Renal pelvis (tissue), 4 donors: ENCODE results near the gene HHATL. TPM values are rescaled to one million over a fixed set of nuclear protein-coding genes. Genes with fewer than 3 reads are reported as not detected.

Experiments
- DNase-seq: peaks from one replicate; pipeline ENCODE4 v3.0.0-alpha.2; 2013
- polyA plus RNA-seq, 3 donors: library from polyadenylated mRNA; unstranded; fragments of 120-200 nt; gene quantifications; one replicate each; pipeline ENCODE4 v1.2.1, GENCODE V29; 2013; ENCODE audit not compliant: insufficient read length in 3 of 3

Gene HHATL
- polyA plus RNA-seq, 3 donors, result 0.48 to 1.3 (median 0.54) TPM

GRCh38 chr3:42652611-42653302 is 49.8 kb downstream of the HHATL start:
- no peak for DNase-seq

GRCh38 chr3:42652251-42652610 is 50.4 kb downstream of the HHATL start:
- DNase-seq, result no peak

DNA sequence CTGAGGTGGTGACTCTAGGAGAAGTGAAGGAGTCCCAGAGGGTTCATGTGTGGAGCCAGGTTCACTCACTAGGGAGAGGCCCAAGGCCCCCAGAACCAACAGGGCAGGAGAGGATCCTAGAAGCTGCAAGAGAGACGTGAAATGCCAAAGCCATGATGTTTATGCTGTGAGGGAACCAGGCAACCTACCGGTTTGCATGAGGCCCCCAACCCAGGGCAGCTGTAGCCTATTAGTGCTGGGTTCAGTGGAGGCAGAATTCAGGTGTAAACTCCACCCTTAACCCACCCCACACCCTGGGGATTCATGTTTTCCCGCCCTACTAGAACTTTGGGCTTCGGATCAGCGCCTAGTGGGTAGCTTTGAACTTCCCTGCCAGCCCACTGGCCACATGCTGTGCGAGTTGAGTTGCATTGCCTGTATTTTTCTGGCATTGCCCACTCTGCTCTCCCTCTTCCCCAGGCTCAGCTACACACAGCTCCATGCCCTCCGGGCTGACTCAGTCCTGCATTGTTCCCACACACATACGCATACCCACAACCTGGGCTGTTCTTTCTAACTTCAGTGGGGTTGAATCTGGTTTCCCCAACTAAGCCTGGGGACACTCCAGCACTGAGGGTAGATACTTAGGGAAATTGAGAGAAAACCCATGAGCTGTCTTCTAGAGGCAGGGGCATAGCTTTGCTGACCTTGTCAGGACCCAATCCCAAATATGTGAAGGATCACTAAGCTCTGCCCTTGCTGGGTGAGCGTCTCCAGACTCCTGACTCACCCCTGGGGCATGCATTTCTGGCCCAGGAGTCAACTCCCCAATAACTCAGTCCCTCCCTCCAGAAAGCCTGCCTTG is 51.1 kb downstream of the HHATL start:
- no peak for DNase-seq

DNA sequence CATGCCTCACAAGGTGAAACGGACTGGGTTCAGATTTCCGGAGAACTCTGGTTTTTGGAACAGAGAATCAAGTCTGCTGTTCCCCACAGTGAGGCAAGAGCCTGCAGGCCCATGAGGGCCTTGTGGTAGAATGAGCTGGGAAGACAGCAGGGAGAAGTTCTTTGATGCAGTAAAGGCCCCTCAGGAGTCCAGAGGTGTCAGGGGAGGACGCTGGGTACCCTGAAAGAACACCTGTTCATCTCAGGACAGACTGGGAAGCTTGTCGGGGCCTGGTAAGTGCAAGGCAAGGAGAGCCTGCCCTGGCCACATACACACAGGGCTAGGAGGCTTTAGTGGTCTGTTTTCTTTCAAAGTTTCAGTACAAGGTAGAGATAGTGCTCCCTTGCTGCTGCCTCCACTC is 52.8 kb downstream of the HHATL start:
- no peak for DNase-seq

- DNase-seq, result no peak
Measured at GRCh38 chr3:42649006-42649405, 53.6 kb downstream of the HHATL start.

GRCh38 chr3:42647821-42648459 is 54.7 kb downstream of the HHATL start:
- DNase-seq, result no peak

Other genes with a start within 250 kb of the HHATL start
- gene VIPR1, start 200.2 kb downstream of the HHATL start, polyA plus RNA-seq, result 1 to 10 TPM; 1.5 to 3.2 (median 2.0) TPM
- 10 to 100 TPM; 38.3 to 47.5 (median 44.7) TPM for gene SEC22C, start 120.8 kb downstream of the HHATL start, polyA plus RNA-seq
- gene SS18L2, start 111.9 kb downstream of the HHATL start, polyA plus RNA-seq, result 10 to 100 TPM; 22.6 to 25.8 (median 24.2) TPM
- gene NKTR, start 102.1 kb downstream of the HHATL start, polyA plus RNA-seq, result 100 to 1,000 TPM in 2 of 3 donors, 10 to 100 TPM in 1; 71.6 to 188 (median 171) TPM
- 10 to 100 TPM; 16.8 to 19.3 (median 17.2) TPM for gene ZBTB47, start 49.1 kb downstream of the HHATL start, polyA plus RNA-seq
- gene KLHL40, start 17.3 kb downstream of the HHATL start, polyA plus RNA-seq, result under 1 TPM in 1 of 3 donors, not detected in 2; 0.07 TPM
- 1 to 10 TPM; 2.4 to 3.9 (median 3.6) TPM for gene CCDC13, start 70.5 kb upstream of the HHATL start, polyA plus RNA-seq
- 100 to 1,000 TPM; 132 to 145 (median 136) TPM for gene HIGD1A, start 101.7 kb upstream of the HHATL start, polyA plus RNA-seq
- 1 to 10 TPM; 2.4 to 4.3 (median 3.2) TPM for gene ACKR2, start 106.6 kb upstream of the HHATL start, polyA plus RNA-seq
- gene CYP8B1, start 173.1 kb upstream of the HHATL start, polyA plus RNA-seq, result 1 to 10 TPM in 2 of 3 donors, under 1 TPM in 1; 0.84 to 1.5 (median 1.3) TPM
- 10 to 100 TPM; 21.0 to 43.6 (median 38.2) TPM for gene ZNF662, start 203.3 kb upstream of the HHATL start, polyA plus RNA-seq